ENCODE measurements around the gene ZFAND6. TPM values are rescaled to one million over a fixed set of nuclear protein-coding genes. Genes with fewer than 3 reads are reported as not detected.
"Not testable (repeated sequence)": the region's sequence is repeated elsewhere in the genome, so short reads cannot be mapped to it uniquely, and the experiment has no call there.

The ZFAND6 gene
- total RNA-seq, 1 experiment from 2014 or later: 89.7 TPM

DNA sequence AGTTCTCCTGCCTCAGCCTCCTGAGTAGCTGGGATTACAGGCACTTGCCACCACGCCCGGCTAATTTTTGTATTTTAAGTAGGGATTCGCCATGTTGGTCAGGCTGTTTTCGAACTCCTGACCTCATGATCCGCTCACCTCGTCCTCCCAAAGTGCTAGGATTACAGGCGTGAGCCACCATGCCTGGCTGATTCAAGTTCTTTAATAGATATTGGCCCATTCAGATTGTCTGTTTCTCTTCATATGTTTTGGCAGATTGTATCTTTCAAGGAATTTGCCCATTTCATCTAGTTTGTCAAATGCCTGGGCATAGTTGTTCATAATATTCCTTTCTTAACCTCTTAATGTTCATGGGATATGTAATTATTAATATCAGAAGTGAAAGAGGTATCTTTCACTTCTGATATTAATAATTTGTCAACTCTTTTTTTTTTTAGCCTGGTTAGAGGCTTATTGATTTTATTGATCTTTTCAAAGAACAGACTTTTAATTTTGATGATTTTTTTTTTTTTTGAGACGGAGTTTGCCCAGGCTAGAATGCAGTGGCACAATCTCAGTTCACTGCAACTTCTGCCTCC lies 40.2 kb upstream of the ZFAND6 start:
- Histone ChIP-seq H3K4ac (ENCODE audit: low read depth, low read length) (no peak overlapping the region), H3K14ac (ENCODE audit: insufficient read depth, low read length) (no peak overlapping the region), H3K9me3 (ENCODE audit: control insufficient read depth, low read depth, low read length) (no peaks in the 10 kb centered on the region), H3K27me3 (ENCODE audit: insufficient read depth, low read length) (no peaks in the 10 kb centered on the region), H3K4me1 (ENCODE audit: insufficient read depth, low read length) (no peaks in the 10 kb centered on the region), H4K5ac (ENCODE audit: insufficient read length, low read depth, low read length) (no peak overlapping the region), H4K91ac (ENCODE audit: insufficient read length, low read depth, low read length) (no peak overlapping the region), H3K56ac (ENCODE audit: insufficient read length, low read depth, low read length) (no peak overlapping the region), H3K27ac (ENCODE audit: insufficient read length, low read depth, low read length) (no peak overlapping the region), H2BK20ac (ENCODE audit: low read depth, low read length, poor library complexity, severe bottlenecking) (no peak overlapping the region), H2BK15ac (ENCODE audit: low read depth, low read length) (no peak overlapping the region), H2BK120ac (ENCODE audit: low read depth, low read length, poor library complexity, severe bottlenecking) (no peak overlapping the region), H2AK5ac (ENCODE audit: insufficient read length, low read length) (no peak overlapping the region), H2BK12ac (ENCODE audit: insufficient read length, low read depth, low read length) (no peak overlapping the region), H3K4me2 (ENCODE audit: insufficient read depth, insufficient read length, low read length) (no peak overlapping the region), H4K8ac (replicated peaks; ENCODE audit: insufficient read length, low read depth, low read length) (no peak overlapping the region), H3T11ph (ENCODE audit: low read length) (no peak overlapping the region), H2AFZ (ENCODE audit: low read length) (no peak overlapping the region), H3K23me2 (ENCODE audit: insufficient read length, low read depth, low read length, poor library complexity, severe bottlenecking) (no peaks in the 10 kb centered on the region), H3K23ac (ENCODE audit: insufficient read length, low read depth, low read length) (no peak overlapping the region), H3K9ac (ENCODE audit: extremely low read depth, insufficient read length, low read length) (no peak overlapping the region), H3K79me2 (ENCODE audit: insufficient read depth, low read length) (no peaks in the 10 kb centered on the region), H3K18ac (ENCODE audit: insufficient read length, low read depth, low read length) (no peak overlapping the region), H4K20me1 (ENCODE audit: control insufficient read depth, insufficient read depth, insufficient read length) (no peaks in the 10 kb centered on the region), H2BK5ac (ENCODE audit: insufficient read length, low read length) (no peak overlapping the region), H3K79me1 (ENCODE audit: insufficient read depth, low read depth, low read length, poor library complexity, severe bottlenecking) (no peaks in the 10 kb centered on the region)
- TF ChIP-seq, protein P1, sequence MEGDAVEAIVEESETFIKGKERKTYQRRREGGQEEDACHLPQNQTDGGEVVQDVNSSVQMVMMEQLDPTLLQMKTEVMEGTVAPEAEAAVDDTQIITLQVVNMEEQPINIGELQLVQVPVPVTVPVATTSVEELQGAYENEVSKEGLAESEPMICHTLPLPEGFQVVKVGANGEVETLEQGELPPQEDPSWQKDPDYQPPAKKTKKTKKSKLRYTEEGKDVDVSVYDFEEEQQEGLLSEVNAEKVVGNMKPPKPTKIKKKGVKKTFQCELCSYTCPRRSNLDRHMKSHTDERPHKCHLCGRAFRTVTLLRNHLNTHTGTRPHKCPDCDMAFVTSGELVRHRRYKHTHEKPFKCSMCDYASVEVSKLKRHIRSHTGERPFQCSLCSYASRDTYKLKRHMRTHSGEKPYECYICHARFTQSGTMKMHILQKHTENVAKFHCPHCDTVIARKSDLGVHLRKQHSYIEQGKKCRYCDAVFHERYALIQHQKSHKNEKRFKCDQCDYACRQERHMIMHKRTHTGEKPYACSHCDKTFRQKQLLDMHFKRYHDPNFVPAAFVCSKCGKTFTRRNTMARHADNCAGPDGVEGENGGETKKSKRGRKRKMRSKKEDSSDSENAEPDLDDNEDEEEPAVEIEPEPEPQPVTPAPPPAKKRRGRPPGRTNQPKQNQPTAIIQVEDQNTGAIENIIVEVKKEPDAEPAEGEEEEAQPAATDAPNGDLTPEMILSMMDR (conservative IDR thresholded peaks at IDR 0.05): no peak
- H3K36me3 Mint-ChIP-seq (ENCODE audit: insufficient read depth in 1 of 3, low read depth in 3 of 3): no peaks in the 10 kb centered on the region; a peak in 1 of 7 replicates
- 0 out of 2 replicates have a peak, but pooled peaks cover 2% of the 10 kb centered on the region for H3K27me3 Mint-ChIP-seq (ENCODE audit: low read depth)
- no CpG with 5 or more reads among the region's 8 CpGs for WGBS (ENCODE audit: extremely low coverage, insufficient read length, low lambda C conversion rate)
- DNase-seq: no peak
- H3K4me1 Mint-ChIP-seq: peaks cover 0 to 2% of the 10 kb centered on the region in 2 experiments; a peak in 1 of 4 replicates
- H3K27ac Mint-ChIP-seq: no peak overlapping the region
- peaks cover 2 to 3% of the 10 kb centered on the region in 2 experiments; a peak in 4 of 5 replicates for H3K9me3 Mint-ChIP-seq
- no peak overlapping the region for H3K4me3 Mint-ChIP-seq

DNA sequence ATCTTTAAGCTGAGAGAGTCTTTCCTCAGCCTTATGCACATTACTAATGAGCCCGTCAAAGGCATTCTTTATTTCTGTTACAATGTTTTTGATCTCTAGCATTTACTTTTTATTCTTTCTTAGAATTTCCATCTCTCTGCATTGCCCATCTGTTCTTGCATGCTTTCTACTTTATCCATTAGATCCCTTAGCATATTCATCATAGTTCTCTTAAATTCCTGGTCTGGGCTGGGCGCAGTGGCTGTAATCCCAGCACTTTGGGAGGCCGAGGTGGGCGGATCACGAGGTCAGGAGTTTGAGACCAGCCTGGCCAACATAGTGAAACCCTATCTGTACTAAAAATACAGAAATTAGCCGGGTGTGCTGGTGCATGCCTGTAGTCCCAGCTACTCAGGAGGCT lies 39.3 kb upstream of the ZFAND6 start:
- not testable (repeated sequence) for H3K27ac Mint-ChIP-seq; H3K9me3 ChIP-seq (ENCODE audit: control insufficient read depth, low read depth, low read length); H3K23ac ChIP-seq (ENCODE audit: insufficient read length, low read depth, low read length); H3K27me3 ChIP-seq (ENCODE audit: insufficient read depth, low read length); H3K4ac ChIP-seq (ENCODE audit: low read depth, low read length); H3K4me3 Mint-ChIP-seq; H2BK120ac ChIP-seq (ENCODE audit: low read depth, low read length, poor library complexity, severe bottlenecking); H3K4me1 Mint-ChIP-seq; H2BK20ac ChIP-seq (ENCODE audit: low read depth, low read length, poor library complexity, severe bottlenecking); H3K14ac ChIP-seq (ENCODE audit: insufficient read depth, low read length); H3K36me3 Mint-ChIP-seq (ENCODE audit: insufficient read depth in 1 of 3, low read depth in 3 of 3); H3K56ac ChIP-seq (ENCODE audit: insufficient read length, low read depth, low read length); H3K79me1 ChIP-seq (ENCODE audit: insufficient read depth, low read depth, low read length, poor library complexity, severe bottlenecking); H3K4me1 ChIP-seq (ENCODE audit: insufficient read depth, low read length); H4K20me1 ChIP-seq (ENCODE audit: control insufficient read depth, insufficient read depth, insufficient read length); H3T11ph ChIP-seq (ENCODE audit: low read length); H4K5ac ChIP-seq (ENCODE audit: insufficient read length, low read depth, low read length); H2BK15ac ChIP-seq (ENCODE audit: low read depth, low read length); H2AFZ ChIP-seq (ENCODE audit: low read length); H2BK5ac ChIP-seq (ENCODE audit: insufficient read length, low read length); H3K18ac ChIP-seq (ENCODE audit: insufficient read length, low read depth, low read length); H2BK12ac ChIP-seq (ENCODE audit: insufficient read length, low read depth, low read length); H3K79me2 ChIP-seq (ENCODE audit: insufficient read depth, low read length); H3K4me2 ChIP-seq (ENCODE audit: insufficient read depth, insufficient read length, low read length); H3K23me2 ChIP-seq (ENCODE audit: insufficient read length, low read depth, low read length, poor library complexity, severe bottlenecking); H4K91ac ChIP-seq (ENCODE audit: insufficient read length, low read depth, low read length); H2AK5ac ChIP-seq (ENCODE audit: insufficient read length, low read length); H3K27ac ChIP-seq (ENCODE audit: insufficient read length, low read depth, low read length); H3K9ac ChIP-seq (ENCODE audit: extremely low read depth, insufficient read length, low read length); DNase-seq; H3K27me3 Mint-ChIP-seq (ENCODE audit: low read depth); H3K9me3 Mint-ChIP-seq; H4K8ac ChIP-seq (replicated peaks; ENCODE audit: insufficient read length, low read depth, low read length)
- WGBS (ENCODE audit: extremely low coverage, insufficient read length, low lambda C conversion rate): no CpG with 5 or more reads among the region's 6 CpGs

Data from H9 (cell line).